GM19455 (cell line): ENCODE data around the gene CALHM5.
A peak's percentile ranks its signal among the peaks of the same experiment; 100 is the strongest.
"Not testable (repeated sequence)": the region's sequence is repeated elsewhere in the genome, so short reads cannot be mapped to it uniquely, and the experiment has no call there.

Experiments used
- ATAC-seq: cut with Tn5 transposase; IDR thresholded peaks from one replicate; pipeline ENCODE4 v1.9.1; 2021; ENCODE audit not compliant: unreplicated experiment

CALHM5 gene, protein sequence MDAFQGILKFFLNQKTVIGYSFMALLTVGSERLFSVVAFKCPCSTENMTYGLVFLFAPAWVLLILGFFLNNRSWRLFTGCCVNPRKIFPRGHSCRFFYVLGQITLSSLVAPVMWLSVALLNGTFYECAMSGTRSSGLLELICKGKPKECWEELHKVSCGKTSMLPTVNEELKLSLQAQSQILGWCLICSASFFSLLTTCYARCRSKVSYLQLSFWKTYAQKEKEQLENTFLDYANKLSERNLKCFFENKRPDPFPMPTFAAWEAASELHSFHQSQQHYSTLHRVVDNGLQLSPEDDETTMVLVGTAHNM

DNA sequence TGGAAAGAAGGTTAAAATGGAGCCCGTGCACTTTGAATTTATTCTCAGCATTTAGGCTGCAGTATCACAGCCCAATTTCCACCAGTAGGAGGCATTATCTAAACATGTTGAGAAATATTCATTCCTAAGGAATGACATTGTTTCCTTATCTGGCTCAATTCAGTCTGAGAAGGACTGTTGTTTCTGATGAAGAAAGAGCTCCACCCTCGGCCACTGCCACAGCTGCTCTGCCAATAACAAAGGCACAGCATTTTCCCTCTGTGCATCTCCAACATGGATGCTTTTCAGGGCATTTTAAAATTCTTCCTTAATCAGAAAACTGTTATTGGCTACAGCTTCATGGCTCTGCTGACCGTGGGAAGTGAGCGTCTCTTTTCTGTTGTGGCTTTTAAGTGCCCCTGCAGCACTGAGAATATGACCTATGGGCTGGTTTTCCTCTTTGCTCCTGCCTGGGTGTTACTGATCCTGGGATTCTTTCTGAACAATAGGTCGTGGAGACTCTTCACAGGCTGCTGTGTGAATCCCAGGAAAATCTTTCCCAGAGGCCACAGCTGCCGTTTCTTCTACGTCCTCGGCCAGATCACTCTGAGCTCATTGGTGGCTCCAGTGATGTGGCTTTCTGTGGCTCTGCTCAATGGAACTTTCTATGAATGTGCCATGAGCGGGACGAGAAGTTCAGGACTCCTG lies at the start of gene CALHM5:
Gene CALHM5 (plus strand): TSS at position 216 of the 687 bp plus-strand sequence. CDS start 58 bp downstream, at position 274.
- ATAC-seq: no peak

DNA sequence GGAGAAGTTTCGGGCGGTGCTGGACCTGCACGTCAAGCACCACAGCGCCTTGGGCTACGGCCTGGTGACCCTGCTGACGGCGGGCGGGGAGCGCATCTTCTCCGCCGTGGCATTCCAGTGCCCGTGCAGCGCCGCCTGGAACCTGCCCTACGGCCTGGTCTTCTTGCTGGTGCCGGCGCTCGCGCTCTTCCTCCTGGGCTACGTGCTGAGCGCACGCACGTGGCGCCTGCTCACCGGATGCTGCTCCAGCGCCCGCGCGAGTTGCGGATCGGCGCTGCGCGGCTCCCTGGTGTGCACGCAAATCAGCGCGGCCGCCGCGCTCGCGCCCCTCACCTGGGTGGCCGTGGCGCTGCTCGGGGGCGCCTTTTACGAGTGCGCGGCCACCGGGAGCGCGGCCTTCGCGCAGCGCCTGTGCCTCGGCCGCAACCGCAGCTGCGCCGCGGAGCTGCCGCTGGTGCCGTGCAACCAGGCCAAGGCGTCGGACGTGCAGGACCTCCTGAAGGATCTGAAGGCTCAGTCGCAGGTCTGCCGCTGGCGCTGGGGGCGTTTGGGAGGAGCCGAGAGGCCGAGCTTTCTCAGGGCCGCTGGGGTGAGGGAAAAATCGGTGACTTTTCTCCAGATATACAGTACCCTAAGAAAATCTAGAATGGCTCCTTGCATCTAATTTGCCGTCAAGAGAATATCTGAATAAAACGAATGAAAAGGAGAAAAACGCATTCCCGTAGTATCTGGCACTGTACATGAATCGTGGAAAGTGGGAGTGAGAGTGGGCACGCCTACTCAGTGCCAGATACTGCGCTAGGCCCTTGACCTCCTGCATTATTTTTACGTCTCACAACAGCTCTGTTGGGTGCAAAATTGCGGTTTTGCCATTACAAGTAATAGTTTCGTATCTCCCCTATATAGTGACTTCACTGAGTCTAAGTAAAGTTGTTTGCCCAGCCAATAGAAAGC lies 49.2 kb upstream of the CALHM5 start:
- ATAC-seq: peak; percentile 89

DNA sequence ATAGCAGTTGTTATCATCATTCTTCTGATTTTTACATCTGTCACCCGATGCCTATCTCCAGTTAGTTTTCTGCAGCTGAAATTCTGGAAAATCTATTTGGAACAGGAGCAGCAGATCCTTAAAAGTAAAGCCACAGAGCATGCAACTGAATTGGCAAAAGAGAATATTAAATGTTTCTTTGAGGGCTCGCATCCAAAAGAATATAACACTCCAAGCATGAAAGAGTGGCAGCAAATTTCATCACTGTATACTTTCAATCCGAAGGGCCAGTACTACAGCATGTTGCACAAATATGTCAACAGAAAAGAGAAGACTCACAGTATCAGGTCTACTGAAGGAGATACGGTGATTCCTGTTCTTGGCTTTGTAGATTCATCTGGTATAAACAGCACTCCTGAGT lies 48.1 kb upstream of the CALHM5 start:
- ATAC-seq: no peak

DNA sequence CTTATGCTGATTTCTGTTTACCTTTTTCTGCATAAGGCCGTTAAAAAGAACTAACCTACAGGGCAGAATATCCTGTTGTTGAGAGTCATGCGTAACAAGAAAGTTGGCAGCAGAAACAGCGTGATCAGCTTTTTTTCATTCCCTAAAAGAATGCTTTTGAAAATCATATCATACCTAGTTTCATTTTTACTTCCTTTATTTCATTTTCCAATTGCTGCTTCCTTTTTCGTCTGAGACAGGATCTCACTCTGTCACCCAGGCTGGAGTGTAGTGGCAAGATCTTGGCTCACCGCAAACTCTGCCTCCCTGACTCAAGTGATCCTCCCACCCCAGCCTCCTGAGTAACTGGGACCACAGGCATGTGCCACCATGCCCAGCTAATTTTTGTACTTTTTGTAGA lies 46.2 kb upstream of the CALHM5 start:
- ATAC-seq: no peak

DNA sequence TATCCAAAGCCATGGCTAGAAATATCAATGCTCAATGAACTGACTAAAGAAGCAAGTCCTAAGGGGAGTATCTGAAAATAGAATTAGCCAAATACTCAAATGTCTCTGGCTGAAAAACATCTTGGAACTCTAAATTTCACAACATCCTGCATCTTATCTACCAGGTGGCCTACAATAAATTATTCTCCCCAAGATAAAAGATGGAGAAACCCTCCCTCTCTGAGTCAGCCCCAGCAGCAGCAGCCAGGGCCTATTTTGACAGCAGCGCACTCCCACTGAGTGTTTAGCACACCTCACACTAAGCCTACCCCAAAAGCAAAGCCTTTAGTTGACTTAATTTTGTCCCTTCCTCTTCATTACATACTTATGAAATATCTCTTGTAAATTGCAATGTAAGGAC lies 44.3 kb upstream of the CALHM5 start:
- ATAC-seq: no peak

DNA sequence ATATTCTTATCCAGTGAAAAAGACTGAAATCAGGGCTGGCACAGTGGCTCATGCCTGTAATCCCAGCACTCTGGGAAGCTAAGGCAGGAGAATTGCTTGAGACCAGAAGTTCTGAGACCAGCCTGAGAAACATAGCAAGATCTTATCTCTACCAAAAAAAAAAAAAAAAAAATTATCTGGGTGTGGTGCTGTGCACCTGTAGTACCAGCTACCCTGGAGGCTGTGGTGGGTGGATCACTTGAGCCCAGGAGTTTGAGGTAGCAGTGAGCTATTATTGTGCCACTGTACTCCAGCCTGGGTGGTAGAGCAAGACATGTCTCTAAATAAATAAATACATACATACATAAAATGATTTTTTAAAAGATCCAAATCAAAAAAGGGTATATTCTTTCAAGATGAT lies 43.9 kb upstream of the CALHM5 start:
- no peak for ATAC-seq

DNA sequence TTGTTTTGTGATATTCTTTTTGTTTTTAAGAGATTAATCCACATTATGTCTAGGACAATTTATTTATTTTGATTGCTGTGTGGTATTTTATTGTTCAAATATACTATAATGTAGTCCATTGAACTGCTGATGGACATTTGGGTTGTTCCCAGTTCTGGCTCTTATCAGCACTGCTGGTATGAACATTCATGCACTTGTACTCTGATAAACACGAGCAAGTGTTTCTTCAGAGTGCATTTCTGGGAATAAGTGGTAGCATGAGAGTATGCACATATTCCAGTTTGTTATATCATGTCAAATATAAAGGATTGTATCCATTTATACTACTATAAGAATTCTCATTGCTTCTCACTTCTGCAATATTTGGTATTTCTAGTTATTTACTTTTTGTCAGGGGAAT lies 43.1 kb upstream of the CALHM5 start:
- ATAC-seq: no peak

DNA sequence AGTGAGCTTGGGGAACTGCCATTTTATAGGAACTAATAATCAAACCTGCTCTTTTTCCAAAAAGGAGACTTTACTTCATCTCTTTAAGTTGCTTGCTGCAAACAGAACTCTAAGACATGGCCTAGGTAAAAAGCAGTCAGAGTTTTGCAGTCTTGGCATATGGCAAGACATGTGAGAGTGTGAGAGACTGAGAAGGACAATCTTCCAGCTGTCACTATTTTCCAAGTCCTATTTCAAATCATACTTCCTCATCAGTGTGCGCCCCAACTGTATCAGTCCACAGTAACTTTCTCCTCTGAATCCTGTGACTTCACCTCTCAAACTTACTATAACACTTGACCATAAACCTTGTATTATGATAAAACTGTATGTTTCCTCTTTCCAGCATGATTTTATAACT lies 39.9 kb upstream of the CALHM5 start:
- ATAC-seq: no peak

DNA sequence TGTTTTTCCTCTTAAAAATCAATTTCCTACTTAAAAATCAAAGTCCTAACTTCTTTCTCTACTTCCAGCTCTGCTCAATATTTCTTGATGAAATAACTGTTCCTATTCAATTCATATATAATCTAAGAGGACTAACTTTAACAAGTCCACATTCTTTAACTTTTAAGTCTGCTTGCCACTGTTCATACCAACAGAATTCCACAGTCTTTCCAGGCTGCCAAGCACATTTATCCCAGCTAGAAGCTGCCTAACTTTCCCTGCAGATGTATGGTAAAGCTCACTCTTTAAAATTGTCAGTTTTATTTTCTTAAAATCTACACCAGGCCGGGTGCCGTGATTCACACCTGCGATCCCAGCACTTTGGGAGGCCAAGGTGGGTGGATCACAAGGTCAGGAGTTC lies 38.7 kb upstream of the CALHM5 start:
- ATAC-seq: no peak

DNA sequence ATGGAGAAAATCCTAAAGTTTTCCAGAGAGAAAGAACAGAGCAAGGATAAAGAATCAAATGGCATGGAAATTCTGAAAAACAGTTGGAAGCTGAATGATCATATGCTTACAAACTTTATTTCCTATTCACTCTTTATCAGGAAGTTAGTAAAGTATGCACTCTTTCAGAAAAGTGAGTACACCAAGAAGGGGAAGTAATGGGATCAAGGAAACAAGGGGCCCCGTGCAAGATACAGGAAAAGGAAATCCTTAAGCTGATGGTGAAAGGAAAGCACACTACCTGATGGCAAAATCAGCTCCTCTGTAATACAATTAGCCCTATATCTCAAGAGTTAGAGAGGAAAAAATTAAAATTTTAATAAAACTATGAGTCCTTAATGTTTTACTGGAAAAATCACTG lies 36.3 kb upstream of the CALHM5 start:
- ATAC-seq: no peak

DNA sequence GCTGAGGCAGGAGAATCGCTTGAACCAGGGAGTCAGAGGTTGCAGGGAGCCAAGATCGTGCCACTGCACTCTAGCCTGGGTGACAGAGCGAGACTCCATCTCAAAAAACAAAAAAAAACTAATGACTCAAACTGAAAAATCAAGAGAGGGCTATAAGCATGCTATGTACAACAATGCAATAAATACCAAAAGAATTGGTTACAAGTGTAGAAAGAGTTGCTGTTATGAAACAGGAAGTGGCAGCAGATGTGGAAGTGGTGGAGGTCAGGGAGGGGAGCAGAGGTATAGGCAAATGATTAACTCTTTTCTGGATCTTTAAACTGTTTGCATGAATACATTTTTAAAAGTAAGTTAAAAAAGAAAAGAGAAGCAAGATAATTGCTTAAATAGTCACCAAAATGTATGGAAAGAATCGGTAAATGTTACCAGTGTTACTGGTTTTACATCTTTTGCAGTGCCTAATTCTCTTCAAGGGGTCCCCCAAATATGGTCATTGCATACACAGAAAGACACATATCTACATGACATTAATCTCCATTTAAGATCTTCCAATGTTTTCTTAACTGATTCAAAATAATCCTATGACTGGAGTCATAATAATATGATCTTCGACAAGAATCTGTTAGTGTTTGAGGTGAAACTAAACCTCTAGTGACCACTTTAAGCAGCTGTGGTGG lies 35.3 kb upstream of the CALHM5 start:
- peak; percentile 100 for ATAC-seq

DNA sequence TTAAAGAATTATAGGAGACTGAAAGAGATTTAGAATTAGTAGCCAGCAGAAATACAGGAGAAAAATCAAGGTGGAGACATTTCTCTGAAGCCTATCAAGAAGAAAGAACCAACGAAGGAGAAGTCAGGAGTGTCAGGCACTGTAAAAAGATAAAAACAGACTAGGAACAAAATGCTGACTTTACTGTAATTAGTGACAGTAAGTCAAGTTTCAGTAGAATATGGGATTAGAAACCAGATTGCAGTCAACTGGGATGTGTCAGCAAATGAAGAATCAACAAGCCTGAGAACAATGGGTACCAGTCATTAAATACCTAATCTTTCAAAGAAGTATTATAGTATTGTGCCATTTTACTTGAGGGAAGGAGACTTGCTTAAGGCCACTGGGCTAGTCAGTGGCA lies 28.7 kb upstream of the CALHM5 start:
- no peak for ATAC-seq

DNA sequence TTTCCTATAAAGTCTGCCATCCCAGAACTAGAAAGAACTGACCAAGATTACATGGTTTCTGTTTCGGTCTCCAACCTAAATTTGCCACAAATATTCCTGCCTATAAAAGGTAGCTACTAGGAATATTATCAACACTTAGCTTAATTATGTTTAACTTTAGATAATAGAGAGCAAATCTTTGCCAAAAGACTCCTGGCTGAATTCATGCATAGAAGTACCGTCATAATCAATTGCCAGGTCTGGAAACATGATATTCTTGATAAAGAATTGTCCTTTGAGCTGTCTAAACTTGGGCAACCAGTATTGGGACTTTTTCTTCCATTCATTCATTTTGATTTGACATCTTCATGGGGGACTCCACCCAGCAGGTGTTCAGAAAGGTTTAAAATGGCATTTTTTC lies 27.8 kb upstream of the CALHM5 start:
- no peak for ATAC-seq

DNA sequence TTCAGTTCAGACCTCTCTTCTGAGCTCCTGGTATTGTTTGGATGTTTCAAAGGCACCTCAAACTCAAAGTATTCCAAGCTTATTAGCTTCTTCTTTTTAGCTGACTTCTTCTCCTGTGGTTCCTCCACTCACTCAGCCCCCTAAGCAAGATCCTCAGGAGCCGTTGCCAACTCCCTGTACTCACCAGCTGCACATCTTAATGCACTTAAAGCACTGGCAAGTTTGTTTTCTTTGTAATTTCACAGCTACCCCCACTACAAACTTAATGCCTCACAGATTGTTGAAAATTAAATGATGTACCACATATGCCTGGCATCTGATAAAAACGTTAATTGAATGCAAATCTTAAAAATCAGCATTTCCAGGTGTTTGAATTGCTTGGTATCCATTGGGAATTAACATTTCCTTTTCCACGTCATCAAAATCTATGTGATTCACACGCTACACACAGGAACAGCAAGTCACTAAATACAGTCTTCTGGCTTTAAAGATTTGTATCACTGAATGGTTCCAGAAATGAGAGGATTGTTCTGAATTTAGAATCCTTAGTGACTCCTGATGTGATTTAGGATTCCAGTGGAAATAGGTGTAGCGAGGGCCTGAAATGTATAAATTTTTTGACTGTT lies 25.8 kb upstream of the CALHM5 start:
- no peak for ATAC-seq

DNA sequence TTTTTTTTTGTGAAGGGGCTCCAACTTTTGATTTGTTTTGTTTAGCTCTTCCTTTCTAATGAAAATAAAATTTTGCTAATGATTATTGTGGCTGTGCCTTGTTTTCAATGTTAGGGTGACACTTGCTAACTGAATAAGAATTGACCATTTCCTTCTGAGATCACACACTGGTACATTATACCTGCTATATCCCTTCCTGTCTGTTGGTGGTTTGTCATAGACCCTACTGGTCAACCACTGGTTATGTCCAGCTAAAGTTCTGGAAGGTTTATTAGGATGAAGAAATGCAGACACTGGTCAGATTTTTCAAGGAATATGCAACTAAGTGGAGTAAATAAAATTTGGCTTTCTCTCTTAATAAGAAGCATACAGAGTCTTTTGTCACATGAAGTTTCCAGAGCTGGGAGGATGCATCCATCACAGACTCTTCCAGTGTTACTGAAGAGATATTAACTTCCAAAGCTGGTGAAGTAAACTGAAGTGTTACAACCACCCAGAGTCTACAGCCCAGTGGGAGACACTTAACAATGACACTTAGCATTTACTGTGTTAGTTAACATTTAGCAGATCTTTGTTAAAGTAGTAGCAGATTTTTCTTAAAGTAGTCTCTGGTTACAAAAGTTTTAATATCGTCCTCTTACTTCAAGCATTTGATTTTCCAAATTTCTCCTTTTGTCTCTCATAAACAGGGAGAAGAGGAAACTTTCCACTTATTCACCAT lies 19.7 kb upstream of the CALHM5 start:
- ATAC-seq: no peak

DNA sequence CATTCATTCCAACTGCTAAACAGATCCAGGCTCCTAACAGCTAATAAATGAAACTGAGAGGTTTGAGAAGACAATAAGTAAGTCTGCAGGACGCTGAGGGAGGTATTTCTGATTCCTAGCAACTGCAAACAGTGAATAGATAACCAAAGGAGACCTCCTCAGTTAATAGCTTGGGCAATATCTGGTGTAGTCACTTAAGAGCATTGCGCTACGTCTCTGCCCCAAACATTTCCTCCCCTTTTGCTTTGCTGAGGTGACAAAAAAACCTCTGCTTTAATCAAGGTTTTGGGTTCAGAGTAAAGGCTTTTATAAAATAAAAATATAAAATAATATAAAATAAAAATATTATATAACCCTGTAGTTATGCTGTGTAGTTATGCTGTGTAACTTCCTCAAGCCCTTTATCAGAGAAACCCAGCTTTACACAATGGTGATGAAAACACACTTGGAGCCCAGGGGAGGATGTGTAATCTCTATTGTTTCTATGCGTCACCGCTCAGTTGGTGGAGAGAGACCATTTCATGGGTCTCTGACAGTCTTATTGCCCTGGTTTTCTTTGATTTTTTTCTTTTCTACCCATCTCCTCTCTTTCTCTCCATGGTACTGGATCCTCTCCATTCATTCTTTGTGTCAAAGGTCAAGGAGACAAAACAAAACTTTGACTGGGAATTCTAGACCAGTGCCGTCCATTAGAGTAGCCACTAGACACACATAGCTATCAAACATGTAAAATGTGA lies 18.9 kb upstream of the CALHM5 start:
- no peak for ATAC-seq

DNA sequence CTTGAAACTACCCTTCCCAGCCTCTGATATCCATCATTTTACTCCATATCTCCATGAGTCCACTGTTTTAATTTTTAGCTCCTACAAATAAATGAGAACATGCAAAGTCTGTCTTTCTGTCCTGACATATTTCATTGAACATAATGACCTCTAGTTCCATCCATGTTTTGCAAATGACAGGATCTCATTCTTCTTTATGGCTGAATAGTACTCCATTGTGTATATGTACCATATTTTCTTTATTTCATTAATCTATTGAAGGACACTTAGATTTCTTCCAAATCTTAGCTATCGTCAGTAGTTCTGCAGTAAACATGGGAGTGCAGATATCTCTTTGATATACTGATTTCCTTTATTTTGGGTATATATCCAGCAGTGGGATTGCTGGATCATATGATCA lies 16.3 kb upstream of the CALHM5 start:
- ATAC-seq: not testable (repeated sequence)

DNA sequence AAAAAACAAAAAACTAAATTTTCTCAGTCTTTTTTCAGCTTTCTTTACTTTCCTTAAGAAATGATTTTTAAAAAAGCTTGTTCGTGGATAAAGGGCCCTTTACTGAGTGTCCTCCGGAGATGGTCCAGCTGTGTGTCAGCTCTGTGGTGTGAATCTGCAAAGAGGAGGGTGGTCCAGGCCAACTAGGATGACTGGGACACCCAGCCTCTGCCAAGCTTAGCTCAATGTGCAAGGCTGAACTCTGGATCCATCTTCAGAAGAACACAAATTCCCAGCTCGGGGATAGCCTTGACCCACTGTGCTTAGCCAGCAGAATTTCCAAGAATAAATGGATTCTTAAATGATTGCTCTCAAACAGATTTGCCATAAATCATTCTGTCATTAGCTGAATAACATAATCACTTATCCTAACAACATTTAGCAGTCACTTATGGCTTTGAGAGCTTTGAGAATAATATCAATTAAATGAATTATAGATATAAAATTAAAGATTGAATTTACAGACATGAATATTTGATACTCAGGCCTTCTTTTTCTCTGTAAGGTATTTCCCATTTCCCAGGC lies 14.2 kb upstream of the CALHM5 start:
- no peak for ATAC-seq

DNA sequence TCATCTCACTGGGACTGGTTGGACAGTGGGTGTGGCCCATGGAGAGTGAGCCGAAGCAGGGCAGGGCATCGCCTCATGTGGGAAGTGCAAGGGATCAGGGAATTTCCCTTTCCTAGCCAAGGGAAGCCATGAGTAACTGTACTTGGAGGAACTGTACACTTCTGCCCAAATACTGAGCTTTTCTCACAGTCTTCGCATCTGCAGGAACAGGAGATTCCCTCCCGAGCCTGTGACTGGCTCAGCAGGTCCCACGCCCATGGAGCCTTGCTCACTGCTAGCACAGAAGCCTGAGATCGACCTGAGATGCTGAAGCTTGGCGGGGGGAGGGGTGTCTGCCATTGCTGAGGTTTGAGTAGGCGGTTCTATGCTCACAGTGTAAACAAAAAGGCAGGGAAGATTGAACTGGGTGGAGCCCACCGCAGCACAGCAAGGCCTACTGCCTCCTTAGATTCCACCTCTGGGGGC lies 10.4 kb upstream of the CALHM5 start:
- no peak for ATAC-seq
